Small intestine (tissue), 7 donors: ENCODE results near the gene SHD. TPM values are rescaled to one million over a fixed set of nuclear protein-coding genes. Genes with fewer than 3 reads are reported as not detected.
"Not testable (repeated sequence)": the region's sequence is repeated elsewhere in the genome, so short reads cannot be mapped to it uniquely, and the experiment has no call there.

Source experiments
- DNase-seq, 2 donors: peaks; one replicate each; pipeline versions ENCODE4 v3.0.0 to v3.0.0-alpha.2; 2013
- FAIRE-seq: peaks from 2 replicates; lab custom pipeline; 2012; peaks lifted over from hg19 to GRCh38; lab: Jason Lieb, UNC
- H3K27ac ChIP-seq, 3 donors: one replicate each; pipeline ENCODE4 v1.5.1; 2013; ENCODE audit warnings: low read length in 2 of 3, mild to moderate bottlenecking in 2 of 3, control low read depth in 1 of 3, inconsistent platforms in 1 of 3, low read depth in 1 of 3, moderate library complexity in 1 of 3
- H3K27me3 ChIP-seq, 3 donors: one replicate each; pipeline ENCODE4 v1.6.1; 2013; ENCODE audit warnings: low read length in 3 of 3, inconsistent platforms in 1 of 3; ENCODE audit not compliant: control insufficient read depth in 3 of 3, insufficient read depth in 3 of 3
- H3K36me3 ChIP-seq, 3 donors: one replicate each; pipeline ENCODE4 v1.6.1; 2013; ENCODE audit warnings: low read length in 3 of 3, inconsistent platforms in 1 of 3, low read depth in 1 of 3, mild to moderate bottlenecking in 1 of 3, moderate library complexity in 1 of 3; ENCODE audit not compliant: control insufficient read depth in 3 of 3, insufficient read depth in 2 of 3
- H3K4me1 ChIP-seq, 3 donors: one replicate each; pipeline ENCODE4 v1.6.1; 2013; ENCODE audit warnings: low read length in 2 of 3, inconsistent platforms in 1 of 3, low read depth in 1 of 3, mild to moderate bottlenecking in 1 of 3, moderate library complexity in 1 of 3; ENCODE audit not compliant: control insufficient read depth in 3 of 3, insufficient read depth in 2 of 3
- H3K4me3 ChIP-seq, 3 donors: one replicate each; pipeline ENCODE4 v1.5.1; 2013; ENCODE audit warnings: low read length in 3 of 3, control low read depth in 1 of 3, inconsistent platforms in 1 of 3, low read depth in 1 of 3, mild to moderate bottlenecking in 1 of 3, moderate library complexity in 1 of 3
- H3K9me3 ChIP-seq, 2 donors: one replicate each; pipeline ENCODE4 v1.6.1; 2013; ENCODE audit warnings: low read depth in 1 of 2, low read length in 1 of 2; ENCODE audit not compliant: control insufficient read depth in 2 of 2, insufficient read depth in 1 of 2
- WGBS, 3 donors: extraction: QIAGEN DNeasy Blood & Tissue Kit; methylation state at CpG; one replicate each; pipeline ENCODE4 v1.1.7; 2013; 5-methylcytosine and 5-hydroxymethylcytosine counted together
- polyA plus RNA-seq, 4 donors: library from polyadenylated mRNA; stranded (reverse) in 3 of 4; unstranded in 1 of 4; fragments of 200-250 nt in 3 of 4; fragments of 120-200 nt in 1 of 4; gene quantifications; one replicate each; pipeline versions ENCODE4 v1.2.1 to v1.2.3, GENCODE V29; 2013
- donor health status: healthy with polysubstance abuse.
- donor health status: control.
- donor health status: control.
- donor health status: Bipolar disorder and iron deficiency.
- donor health status: healthy.

Gene SHD
- polyA plus RNA-seq, 4 donors, result 4.7 to 25.7 (median 10.6) TPM

DNA sequence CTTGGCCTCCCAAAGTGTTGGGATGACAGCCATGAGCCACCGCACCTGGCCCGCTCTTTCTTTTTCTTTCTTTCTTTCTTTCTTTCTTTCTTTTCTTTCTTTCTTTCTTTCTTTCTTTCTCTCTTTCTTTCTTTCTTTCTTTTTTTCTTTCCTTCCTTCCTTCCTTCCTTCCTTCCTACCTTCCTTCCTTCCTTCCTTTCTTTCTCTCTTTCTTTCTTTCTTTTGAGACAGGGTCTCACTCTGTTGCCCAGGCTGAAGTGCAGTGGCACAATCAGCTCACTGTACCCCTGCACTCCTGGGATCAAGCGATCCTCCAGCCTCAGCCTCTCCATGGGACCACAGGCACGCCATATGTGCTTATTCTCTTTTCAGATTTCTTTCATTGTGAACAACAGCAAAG is 7.1 kb downstream of the SHD start:
- H3K36me3 ChIP-seq, FAIRE-seq, H3K4me1 ChIP-seq, H3K4me3 ChIP-seq, H3K27ac ChIP-seq, DNase-seq, H3K9me3 ChIP-seq: not testable (repeated sequence)
- WGBS, 3 donors, result 91 to 92% (median 91%) methylated on average over 4 of the region's 4 CpGs
- H3K27me3 ChIP-seq, result peaks cover 0 to 17% (median under 1%) of the 10 kb centered on the region in 3 donors

DNA sequence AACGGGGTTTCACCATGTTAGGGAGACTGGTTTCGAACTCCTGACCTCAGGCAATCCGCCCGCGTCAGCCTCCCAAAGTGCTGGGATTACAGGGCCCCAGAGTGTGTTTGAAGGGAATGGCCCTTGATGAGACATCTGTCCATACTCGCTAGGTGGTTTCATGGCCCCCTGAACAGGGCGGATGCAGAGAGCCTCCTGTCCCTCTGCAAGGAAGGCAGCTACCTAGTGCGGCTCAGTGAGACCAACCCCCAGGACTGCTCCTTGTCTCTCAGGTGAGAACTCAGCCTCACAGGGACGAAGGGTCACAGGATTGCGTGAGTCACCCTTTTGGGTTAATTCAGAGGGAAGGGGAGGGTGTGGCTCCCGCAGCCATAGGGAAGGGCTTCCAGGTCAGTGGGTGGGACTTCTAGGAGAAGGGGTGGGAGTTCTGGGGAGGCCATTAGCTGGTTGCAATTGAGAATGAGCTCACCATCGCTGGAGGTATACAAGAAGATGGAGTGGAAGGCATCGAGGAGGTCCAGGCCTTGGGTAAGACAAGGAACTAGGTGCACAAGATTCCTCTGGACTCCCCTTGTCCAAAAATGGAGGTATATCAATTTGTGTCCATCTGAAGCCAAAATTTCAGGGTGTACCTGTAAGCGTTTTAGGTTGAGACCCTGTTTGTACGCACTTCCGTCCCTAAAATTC is 9.2 kb downstream of the SHD start:
- FAIRE-seq, result no peak
- WGBS, 3 donors, result 79 to 80% (median 79%) methylated on average over 16 of the region's 16 CpGs
- Histone ChIP-seq H3K4me3 (no peak overlapping the region), H3K27ac (no peak overlapping the region), H3K9me3 (no peaks in the 10 kb centered on the region), H3K4me1 (peaks cover 0 to 10% (median 0%) of the 10 kb centered on the region in 3 donors), H3K27me3 (peaks cover 0 to 4% (median 0%) of the 10 kb centered on the region in 3 donors), H3K36me3 (peaks cover 0 to 3% (median 0%) of the 10 kb centered on the region in 3 donors)
- no peak for DNase-seq

DNA sequence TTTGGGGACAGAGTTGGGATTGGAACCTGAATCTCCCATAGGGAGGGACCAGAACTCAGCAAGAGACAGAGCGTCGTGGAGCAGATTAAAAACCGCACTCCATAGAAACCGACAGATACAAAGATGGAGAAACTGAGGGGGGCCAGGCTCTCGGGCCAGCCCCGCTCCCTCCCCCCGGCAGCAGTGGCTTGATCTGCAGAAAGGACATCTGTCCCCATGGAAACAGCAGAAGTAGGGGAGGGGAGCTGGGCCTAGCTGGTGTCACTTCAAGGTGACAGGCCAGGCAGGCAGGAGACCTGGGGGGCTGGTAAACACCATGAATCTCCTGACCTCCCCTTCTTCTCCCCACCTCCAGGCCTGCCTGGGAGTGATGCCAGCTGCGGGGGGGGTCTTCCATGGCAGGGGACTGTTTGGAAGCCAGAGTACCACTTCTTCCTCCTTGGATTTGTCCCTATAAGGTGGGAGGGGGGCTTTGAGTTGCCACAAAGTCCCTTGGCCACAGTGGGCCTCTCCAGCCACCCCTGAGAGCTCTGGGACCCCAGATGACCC is 12.2 kb downstream of the SHD start:
- 69 to 87% (median 85%) methylated on average over 8 of the region's 8 CpGs for WGBS, 3 donors

DNA sequence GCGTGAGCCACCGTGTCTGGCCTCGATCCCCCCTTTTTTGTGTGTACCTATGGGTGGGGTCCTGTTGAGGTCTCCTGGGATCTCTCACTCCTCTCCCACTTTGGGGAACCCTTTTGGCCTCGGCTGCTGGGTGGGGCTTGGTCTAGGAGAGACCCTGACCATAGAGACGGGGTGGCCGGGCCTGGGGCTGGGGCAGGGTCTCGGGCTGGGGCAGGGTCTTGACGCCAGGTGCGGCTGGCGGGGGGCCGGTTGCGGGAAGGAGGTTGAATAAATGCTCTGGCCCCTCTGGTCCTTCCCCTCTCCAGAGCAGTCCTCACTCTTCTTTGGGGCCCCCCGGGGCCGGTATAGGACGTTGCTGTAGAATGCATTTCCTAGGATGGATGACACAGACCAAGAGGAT is 13.4 kb downstream of the SHD start:
- no peak overlapping the region for H3K4me3 ChIP-seq
- H3K4me1 ChIP-seq, result no peaks in the 10 kb centered on the region
- H3K27ac ChIP-seq, result no peak overlapping the region
- no peaks in the 10 kb centered on the region for H3K27me3 ChIP-seq
- no peaks in the 10 kb centered on the region for H3K9me3 ChIP-seq
- DNase-seq, result no peak
- FAIRE-seq, result no peak
- WGBS, 3 donors, result 78 to 85% (median 78%) methylated on average over 9 to 15 of the region's 15 CpGs
- peaks cover 0 to 3% (median 0%) of the 10 kb centered on the region in 3 donors for H3K36me3 ChIP-seq

More for the DNA sequence above, 12.2 kb downstream of the SHD start:
- DNase-seq, result no peak
- Histone ChIP-seq H3K27ac (no peak overlapping the region), H3K4me1 (no peaks in the 10 kb centered on the region), H3K36me3 (peaks cover 0 to 3% (median 0%) of the 10 kb centered on the region in 3 donors), H3K4me3 (no peak overlapping the region), H3K27me3 (no peaks in the 10 kb centered on the region), H3K9me3 (no peaks in the 10 kb centered on the region)
- FAIRE-seq, result no peak

DNA sequence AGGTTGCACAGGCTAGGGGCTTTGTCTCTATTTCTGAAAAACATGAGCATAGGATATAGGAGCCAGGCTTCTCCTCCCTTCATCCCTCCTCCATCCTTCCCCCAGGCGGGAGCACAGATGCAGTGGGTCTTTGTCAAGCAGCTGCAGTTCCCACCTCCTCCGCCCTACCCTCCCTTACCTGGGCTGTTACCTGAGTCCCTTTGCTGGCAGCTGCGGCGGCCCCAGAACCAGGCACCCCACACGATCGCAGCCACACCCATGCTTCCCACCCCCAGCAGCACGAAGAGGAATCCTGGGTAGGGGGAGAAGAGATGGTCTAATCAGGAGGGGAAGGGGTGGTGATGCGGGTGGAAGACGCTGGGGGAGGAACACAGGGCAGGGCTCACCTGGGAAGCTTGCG is 15.3 kb downstream of the SHD start:
- peaks cover 0 to 3% (median 0%) of the 10 kb centered on the region in 3 donors for H3K36me3 ChIP-seq
- H3K4me3 ChIP-seq, result no peak overlapping the region
- H3K27me3 ChIP-seq, result no peaks in the 10 kb centered on the region
- 37 to 51% (median 40%) methylated on average over 10 of the region's 10 CpGs for WGBS, 3 donors
- H3K4me1 ChIP-seq, result no peaks in the 10 kb centered on the region
- DNase-seq (no peak), FAIRE-seq (no peak)
- no peaks in the 10 kb centered on the region for H3K9me3 ChIP-seq
- no peak overlapping the region for H3K27ac ChIP-seq

DNA sequence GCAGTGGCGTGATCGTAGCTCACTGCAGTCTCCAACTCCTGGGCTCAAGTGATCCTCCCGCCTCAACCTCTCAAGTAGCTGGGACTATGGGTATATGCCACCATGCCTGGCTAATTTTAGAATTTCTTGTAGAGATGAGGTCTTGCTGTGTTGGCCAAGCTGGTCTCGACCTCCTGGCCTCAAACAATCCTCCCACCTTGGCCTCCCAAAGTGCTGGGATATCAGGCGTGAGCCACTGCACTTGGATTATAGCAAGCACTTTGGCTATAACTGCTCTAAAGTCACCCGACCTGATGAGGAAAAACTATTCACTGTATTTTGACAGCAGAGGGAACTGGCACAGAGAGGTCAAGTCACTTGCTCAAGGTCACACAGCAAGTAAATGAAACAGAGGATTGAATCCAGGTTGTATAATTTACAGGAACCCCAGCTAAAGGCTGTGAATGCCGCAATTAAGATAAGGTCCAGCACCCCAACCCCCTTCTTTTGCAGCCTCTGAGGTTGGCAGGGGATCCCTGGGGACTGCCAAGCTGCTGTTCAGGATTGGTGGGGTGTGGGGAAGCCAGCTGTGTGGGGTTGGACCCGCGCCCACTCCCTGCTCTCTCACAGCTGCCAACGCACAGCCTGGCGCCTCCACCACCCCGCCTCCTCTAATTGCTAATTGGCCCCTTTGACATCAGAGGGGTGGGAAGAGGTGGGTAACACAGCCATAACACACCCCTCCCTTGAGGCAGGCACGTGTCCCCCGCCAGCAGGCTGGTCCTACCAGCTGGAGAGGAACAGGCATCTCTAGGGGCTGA is 17.1 kb downstream of the SHD start:
- Histone ChIP-seq H3K36me3 (no peaks in the 10 kb centered on the region), H3K27ac (no peak overlapping the region), H3K4me1 (no peaks in the 10 kb centered on the region), H3K9me3 (no peaks in the 10 kb centered on the region), H3K4me3 (no peak overlapping the region), H3K27me3 (no peaks in the 10 kb centered on the region)
- FAIRE-seq (no peak), DNase-seq (peak in 1 of 2 donors; percentile 21)
- WGBS, 3 donors, result 26 to 40% (median 38%) methylated on average over 12 to 14 of the region's 14 CpGs

DNA sequence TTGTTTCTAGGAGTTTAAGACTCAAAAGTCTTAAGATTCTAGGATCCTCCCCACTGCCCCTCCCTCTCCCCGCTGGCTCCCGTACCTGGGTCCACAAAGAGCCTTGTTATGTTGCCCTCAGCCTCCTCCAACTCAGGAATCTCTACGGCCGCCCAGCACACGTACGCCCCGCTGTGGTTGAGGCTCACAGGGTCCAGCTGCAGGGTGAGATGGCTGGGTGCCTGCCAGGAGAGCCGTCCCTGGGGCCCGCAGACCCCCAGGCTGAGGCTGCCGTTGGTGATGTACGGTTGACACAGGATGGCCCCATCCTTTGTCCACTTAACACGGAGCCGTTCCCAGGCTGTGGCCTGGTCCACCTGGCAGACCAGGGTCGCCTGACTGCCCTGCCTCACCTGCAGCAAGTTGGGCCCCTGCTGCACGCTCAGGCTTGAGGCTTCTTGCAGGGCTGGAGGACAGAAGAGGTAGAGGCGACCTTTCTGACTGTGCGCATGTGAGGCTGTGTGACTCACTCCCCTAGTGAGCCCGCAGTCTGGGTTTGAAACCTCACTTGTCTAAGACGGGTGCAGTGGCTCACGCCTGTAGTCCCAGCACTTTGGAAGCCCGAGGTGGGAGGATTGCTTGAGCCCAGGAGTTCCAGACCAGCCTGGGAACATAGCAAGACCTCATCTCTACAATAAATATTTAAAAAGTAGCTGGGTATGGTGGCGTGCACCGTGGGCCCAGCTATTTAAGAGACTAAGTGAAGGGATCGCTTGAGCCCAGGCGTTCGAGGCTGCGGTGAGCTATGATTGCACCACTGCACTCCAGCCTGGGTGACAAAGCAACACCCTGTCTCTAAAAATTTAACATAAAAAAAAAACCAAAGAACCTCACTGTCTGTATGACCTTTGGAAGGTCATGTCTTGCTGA is 19.1 kb downstream of the SHD start:
- Histone ChIP-seq H3K4me1 (no peaks in the 10 kb centered on the region), H3K9me3 (no peaks in the 10 kb centered on the region), H3K27me3 (no peaks in the 10 kb centered on the region), H3K27ac (no peak overlapping the region), H3K4me3 (peak overlapping the region in 1 of 3 donors; percentile 32), H3K36me3 (no peaks in the 10 kb centered on the region)
- FAIRE-seq (no peak), DNase-seq (peak in 1 of 2 donors; percentile 22)
- 71 to 74% (median 72%) methylated on average over 27 of the region's 27 CpGs for WGBS, 3 donors
